SKM-1 (cell line): ENCODE measurements around the gene ARHGEF5.

Source experiments
- DNase-seq: peaks from one replicate; lab custom pipeline; 2025; ENCODE audit not compliant: unreplicated experiment; lab: John Stamatoyannopoulos, UW

The ARHGEF5 gene

GRCh38 chr7:144379776-144380384, 24.7 kb downstream of the ARHGEF5 start:
- no peak for DNase-seq

GRCh38 chr7:144384071-144384470, 28.9 kb downstream of the ARHGEF5 start:
- DNase-seq: no peak

GRCh38 chr7:144384555-144385245, 29.5 kb downstream of the ARHGEF5 start:
- DNase-seq: no peak

GRCh38 chr7:144386741-144387140, 31.5 kb downstream of the ARHGEF5 start:
- DNase-seq: no peak

GRCh38 chr7:144388950-144389349, 33.7 kb downstream of the ARHGEF5 start:
- no peak for DNase-seq

- DNase-seq: no peak
Measured at GRCh38 chr7:144390481-144390880, 35.3 kb downstream of the ARHGEF5 start.

- no peak for DNase-seq
Measured at GRCh38 chr7:144391014-144391413, 35.8 kb downstream of the ARHGEF5 start.

- peak; percentile 54 for DNase-seq
Measured at GRCh38 chr7:144391823-144392255, 36.6 kb downstream of the ARHGEF5 start.

- DNase-seq: no peak
Measured at GRCh38 chr7:144397086-144397485, 41.9 kb downstream of the ARHGEF5 start.

- no peak for DNase-seq
Measured at GRCh38 chr7:144398291-144398690, 43.1 kb downstream of the ARHGEF5 start.

- no peak for DNase-seq
Measured at GRCh38 chr7:144398911-144399310, 43.7 kb downstream of the ARHGEF5 start.

- no peak for DNase-seq
Measured at GRCh38 chr7:144399946-144400345, 44.7 kb downstream of the ARHGEF5 start.

- no peak for DNase-seq
Measured at GRCh38 chr7:144401490-144401889, 46.3 kb downstream of the ARHGEF5 start.

- no peak for DNase-seq
Measured at GRCh38 chr7:144403102-144403501, 47.9 kb downstream of the ARHGEF5 start.

GRCh38 chr7:144403649-144404061, 48.5 kb downstream of the ARHGEF5 start, which contains the start of gene NOBOX:
Gene NOBOX (minus strand): TSS chr7:144403693.
- DNase-seq: no peak

GRCh38 chr7:144404946-144405345, 49.7 kb downstream of the ARHGEF5 start:
- DNase-seq: no peak

GRCh38 chr7:144407266-144407931, 52.2 kb downstream of the ARHGEF5 start:
- DNase-seq: no peak

- DNase-seq: no peak
Measured at GRCh38 chr7:144408121-144408520, 52.9 kb downstream of the ARHGEF5 start.

- no peak for DNase-seq
Measured at GRCh38 chr7:144410441-144410840, 55.2 kb downstream of the ARHGEF5 start.

- DNase-seq: no peak
Measured at GRCh38 chr7:144414815-144415214, 59.6 kb downstream of the ARHGEF5 start.

GRCh38 chr7:144415858-144416257, 60.7 kb downstream of the ARHGEF5 start:
- DNase-seq: no peak

- DNase-seq: no peak
Measured at GRCh38 chr7:144416341-144416740, 61.1 kb downstream of the ARHGEF5 start.
